ENCODE measurements around the gene ATP11A.

The ATP11A gene

DNA sequence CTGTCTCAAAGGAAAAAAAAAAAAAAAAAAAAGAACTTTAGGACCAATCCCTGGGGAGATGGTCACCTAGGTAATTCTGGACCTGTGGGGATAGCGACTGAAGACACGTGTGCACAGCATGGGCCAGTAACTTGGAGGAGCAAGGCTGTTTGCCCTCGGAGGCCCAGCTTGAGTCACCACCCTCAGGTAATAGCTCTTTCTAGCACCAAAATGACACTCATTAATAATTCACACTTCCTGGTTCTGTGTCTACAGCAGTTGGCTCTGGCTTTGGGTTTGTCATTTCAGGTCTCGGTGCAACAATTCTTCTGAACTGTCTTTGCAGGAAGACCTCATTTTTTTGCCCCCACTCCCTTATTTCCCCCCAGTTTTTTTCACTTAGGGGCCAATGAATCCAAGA is 3.9 kb upstream of the ATP11A start:
- Histone ChIP-seq H3K9ac (ENCODE audit: insufficient read length) (no peak overlapping the region), H3K36me3 (ENCODE audit: insufficient read depth, low read length) (no peaks in the 10 kb centered on the region), H3K27ac (no peak overlapping the region), H3K4me3 (no peak overlapping the region), H3K9me3 (ENCODE audit: low read depth, low read length) (no peaks in the 10 kb centered on the region)
- DNase-seq (ENCODE audit: low read depth, low spot score): no peak
- no peak for TF ChIP-seq POLR2AphosphoS5 (IDR thresholded peaks at IDR 0.05; ENCODE audit: borderline replicate concordance, low read depth, low read length)
- TF ChIP-seq EZH2 (IDR thresholded peaks at IDR 0.05): no peak
- TF ChIP-seq FOXP2 (optimal IDR thresholded peaks at IDR 0.05; ENCODE audit: control extremely low read depth, extremely low read length, insufficient read depth): no peak

- no peak overlapping the region for H3K9ac ChIP-seq (ENCODE audit: insufficient read length)
- no peak overlapping the region for H3K4me3 ChIP-seq
- H3K9me3 ChIP-seq (ENCODE audit: low read depth, low read length): no peaks in the 10 kb centered on the region
- no peak overlapping the region for H3K27ac ChIP-seq
- H3K36me3 ChIP-seq (ENCODE audit: insufficient read depth, low read length): no peaks in the 10 kb centered on the region
- no peak for DNase-seq (ENCODE audit: low read depth, low spot score)
- TF ChIP-seq FOXP2 (optimal IDR thresholded peaks at IDR 0.05; ENCODE audit: control extremely low read depth, extremely low read length, insufficient read depth): no peak
- TF ChIP-seq POLR2AphosphoS5 (IDR thresholded peaks at IDR 0.05; ENCODE audit: borderline replicate concordance, low read depth, low read length): no peak
- no peak for TF ChIP-seq EZH2 (IDR thresholded peaks at IDR 0.05)
Observed at GRCh38 chr13:112686364-112686763, 3.5 kb upstream of the ATP11A start.

DNA sequence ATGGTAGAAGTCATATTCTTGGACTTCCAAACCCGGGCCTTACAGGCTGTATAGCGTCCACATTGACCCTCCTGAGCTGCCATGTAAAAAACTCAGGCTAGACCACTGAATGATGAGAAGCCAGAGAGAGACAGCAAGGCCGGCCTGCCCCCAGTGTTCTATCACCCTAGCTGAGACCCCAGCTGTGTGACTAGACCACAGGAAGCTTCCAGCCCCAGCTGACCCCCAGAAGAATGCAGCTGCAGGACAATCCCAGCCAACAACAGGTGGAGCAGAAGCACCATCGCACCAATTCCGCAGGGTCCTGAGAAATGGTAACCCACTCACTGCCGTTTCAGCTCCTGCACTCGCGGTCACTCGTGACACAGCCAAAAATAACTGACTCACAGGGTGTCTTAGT is 2.9 kb upstream of the ATP11A start:
- Histone ChIP-seq H3K9ac (ENCODE audit: insufficient read length) (no peak overlapping the region), H3K4me3 (no peak overlapping the region), H3K27ac (no peak overlapping the region), H3K9me3 (ENCODE audit: low read depth, low read length) (no peaks in the 10 kb centered on the region), H3K36me3 (ENCODE audit: insufficient read depth, low read length) (no peaks in the 10 kb centered on the region)
- no peak for DNase-seq (ENCODE audit: low read depth, low spot score)
- TF ChIP-seq FOXP2 (optimal IDR thresholded peaks at IDR 0.05; ENCODE audit: control extremely low read depth, extremely low read length, insufficient read depth): no peak
- no peak for TF ChIP-seq EZH2 (IDR thresholded peaks at IDR 0.05)
- no peak for TF ChIP-seq POLR2AphosphoS5 (IDR thresholded peaks at IDR 0.05; ENCODE audit: borderline replicate concordance, low read depth, low read length)

DNA sequence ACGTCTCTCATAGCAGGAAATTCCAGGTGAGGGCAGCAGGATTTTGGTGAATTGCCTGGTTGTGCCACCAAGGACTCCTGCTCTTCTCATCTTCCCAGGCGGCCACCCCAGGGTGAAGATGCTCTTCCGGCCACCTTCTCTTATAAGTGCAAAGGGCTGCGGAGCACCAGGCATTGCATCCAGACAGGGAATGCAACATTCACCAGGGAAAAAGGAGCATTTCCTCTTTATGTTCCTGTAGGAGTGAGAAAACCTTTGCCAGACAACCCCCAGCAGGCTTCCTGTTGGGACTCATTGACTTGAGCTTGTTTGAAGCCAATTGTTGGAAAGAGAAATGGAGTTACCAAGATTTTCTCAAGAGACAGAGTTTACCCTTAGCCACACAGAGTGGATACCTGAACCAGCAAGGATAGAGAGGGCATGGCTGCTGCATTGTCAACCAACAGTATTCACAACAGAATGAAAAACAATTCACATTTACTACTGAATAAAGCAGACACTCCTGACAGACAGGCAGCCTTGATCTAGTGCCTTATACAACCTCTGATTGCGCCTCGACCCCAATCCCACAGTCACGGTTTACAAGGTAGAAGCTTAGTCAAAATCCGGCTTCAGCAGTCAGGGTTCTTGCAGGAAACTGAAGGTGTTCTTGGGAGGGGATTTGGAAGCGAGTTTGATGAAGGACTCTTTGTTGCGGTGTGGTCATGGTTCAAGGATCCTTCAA is 1.8 kb upstream of the ATP11A start:
- TF ChIP-seq FOXP2 (optimal IDR thresholded peaks at IDR 0.05; ENCODE audit: control extremely low read depth, extremely low read length, insufficient read depth): no peak
- TF ChIP-seq EZH2 (IDR thresholded peaks at IDR 0.05): no peak
- TF ChIP-seq POLR2AphosphoS5 (IDR thresholded peaks at IDR 0.05; ENCODE audit: borderline replicate concordance, low read depth, low read length): no peak
- no peaks in the 10 kb centered on the region for H3K9me3 ChIP-seq (ENCODE audit: low read depth, low read length)
- no peak overlapping the region for H3K9ac ChIP-seq (ENCODE audit: insufficient read length)
- no peak overlapping the region for H3K27ac ChIP-seq
- no peak overlapping the region for H3K4me3 ChIP-seq
- H3K36me3 ChIP-seq (ENCODE audit: insufficient read depth, low read length): no peaks in the 10 kb centered on the region
- no peak for DNase-seq (ENCODE audit: low read depth, low spot score)

GRCh38 chr13:112688560-112689302 is 1.1 kb upstream of the ATP11A start:
- Histone ChIP-seq H3K36me3 (ENCODE audit: insufficient read depth, low read length) (no peaks in the 10 kb centered on the region), H3K9me3 (ENCODE audit: low read depth, low read length) (no peaks in the 10 kb centered on the region), H3K27ac (no peak overlapping the region), H3K9ac (ENCODE audit: insufficient read length) (no peak overlapping the region), H3K4me3 (no peak overlapping the region; the same call in 1 of the 2 replicates)
- no peak for DNase-seq (ENCODE audit: low read depth, low spot score)
- TF ChIP-seq POLR2AphosphoS5 (IDR thresholded peaks at IDR 0.05; ENCODE audit: borderline replicate concordance, low read depth, low read length) (no peak), FOXP2 (optimal IDR thresholded peaks at IDR 0.05; ENCODE audit: control extremely low read depth, extremely low read length, insufficient read depth) (no peak), EZH2 (IDR thresholded peaks at IDR 0.05) (no peak)

GRCh38 chr13:112690283-112690929 is 568 bp downstream of the ATP11A start:
- peak overlapping the region; percentile 83 for H3K9ac ChIP-seq (ENCODE audit: insufficient read length)
- peak overlapping the region; percentile 76 for H3K4me3 ChIP-seq
- no peak for DNase-seq (ENCODE audit: low read depth, low spot score)
- H3K9me3 ChIP-seq (ENCODE audit: low read depth, low read length): no peaks in the 10 kb centered on the region
- no peak overlapping the region for H3K27ac ChIP-seq
- no peaks in the 10 kb centered on the region for H3K36me3 ChIP-seq (ENCODE audit: insufficient read depth, low read length)
- TF ChIP-seq EZH2 (IDR thresholded peaks at IDR 0.05): no peak
- no peak for TF ChIP-seq POLR2AphosphoS5 (IDR thresholded peaks at IDR 0.05; ENCODE audit: borderline replicate concordance, low read depth, low read length)
- no peak for TF ChIP-seq FOXP2 (optimal IDR thresholded peaks at IDR 0.05; ENCODE audit: control extremely low read depth, extremely low read length, insufficient read depth)

GRCh38 chr13:112692104-112692503 is 2.3 kb downstream of the ATP11A start:
- Histone ChIP-seq H3K9ac (ENCODE audit: insufficient read length) (no peak overlapping the region), H3K9me3 (ENCODE audit: low read depth, low read length) (no peaks in the 10 kb centered on the region), H3K36me3 (ENCODE audit: insufficient read depth, low read length) (no peaks in the 10 kb centered on the region; the same call in 1 of the 2 replicates), H3K4me3 (peak overlapping the region; percentile 76), H3K27ac (no peak overlapping the region)
- no peak for DNase-seq (ENCODE audit: low read depth, low spot score)
- TF ChIP-seq FOXP2 (optimal IDR thresholded peaks at IDR 0.05; ENCODE audit: control extremely low read depth, extremely low read length, insufficient read depth) (no peak), EZH2 (IDR thresholded peaks at IDR 0.05) (no peak), POLR2AphosphoS5 (IDR thresholded peaks at IDR 0.05; ENCODE audit: borderline replicate concordance, low read depth, low read length) (no peak)

DNA sequence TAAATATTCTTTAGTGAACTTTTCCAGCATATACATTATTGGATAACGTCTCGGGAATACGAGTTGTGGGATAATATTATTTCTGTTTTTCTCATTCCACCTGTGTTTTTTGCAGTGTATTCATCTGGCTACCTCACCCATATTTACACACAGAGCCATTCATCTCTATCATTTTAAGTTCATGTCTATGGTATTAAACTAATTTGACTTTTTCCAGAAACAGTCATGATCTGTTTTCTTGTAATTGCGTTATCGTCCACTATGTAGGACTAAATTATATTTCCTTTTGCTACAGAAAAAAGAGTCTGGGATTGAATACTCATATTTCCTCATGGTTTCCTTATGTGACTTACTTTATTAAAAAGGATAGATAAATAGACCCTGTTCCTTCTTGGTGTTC is 2.7 kb downstream of the ATP11A start:
- no peaks in the 10 kb centered on the region for H3K9me3 ChIP-seq (ENCODE audit: low read depth, low read length)
- no peak overlapping the region for H3K27ac ChIP-seq
- TF ChIP-seq FOXP2 (optimal IDR thresholded peaks at IDR 0.05; ENCODE audit: control extremely low read depth, extremely low read length, insufficient read depth) (no peak), POLR2AphosphoS5 (IDR thresholded peaks at IDR 0.05; ENCODE audit: borderline replicate concordance, low read depth, low read length) (no peak), EZH2 (IDR thresholded peaks at IDR 0.05) (no peak)
- no peak for DNase-seq (ENCODE audit: low read depth, low spot score)
- no peak overlapping the region for H3K9ac ChIP-seq (ENCODE audit: insufficient read length)
- peak overlapping the region; percentile 76; the same call in 1 of the 2 replicates for H3K4me3 ChIP-seq
- H3K36me3 ChIP-seq (ENCODE audit: insufficient read depth, low read length): no peaks in the 10 kb centered on the region; the same call in 1 of the 2 replicates
